HepG2 (cell line): ENCODE results near the gene UGP2. TPM values are rescaled to one million over a fixed set of nuclear protein-coding genes. Genes with fewer than 3 reads are reported as not detected.

ENCODE experiments used
- CREB1 ChIP-seq, 2 experiments: fragments of 450-650 bp in 1 of 2; IDR thresholded peaks; 2 replicates each; pipeline ENCODE4 v1.6.1; 2016 to 2017; ENCODE audit warnings: control low read depth in 1 of 2, mild to moderate bottlenecking in 1 of 2, missing compliant biosample characterization in 1 of 2, missing genetic modification characterization in 1 of 2
- EP300 ChIP-seq, 3 experiments: sonication (generic) in 1 of 3; formaldehyde crosslinking in 1 of 3; IDR thresholded peaks; 2 replicates each; pipeline versions ENCODE4 v1.5.1 to v1.6.1; 2011 to 2020; ENCODE audit warnings: low read depth in 2 of 3, low read length in 2 of 3, borderline replicate concordance in 1 of 3, improper control_type of control experiment in 1 of 3, mild to moderate bottlenecking in 1 of 3, missing genetic modification reagents in 1 of 3, moderate library complexity in 1 of 3
- GTF2F1 ChIP-seq: fragments of 150-350 bp; IDR thresholded peaks from 2 replicates; pipeline ENCODE4 v1.6.1; 2014; ENCODE audit warnings: low read length
- HOXA5 ChIP-seq: sonication (generic); formaldehyde crosslinking; IDR thresholded peaks from 2 replicates; pipeline ENCODE4 v1.4.0; 2020; ENCODE audit warnings: missing genetic modification reagents
- JUNB ChIP-seq: sonication (generic); formaldehyde crosslinking; IDR thresholded peaks from 2 replicates; pipeline ENCODE4 v1.8.0; 2022; ENCODE audit warnings: missing genetic modification reagents, mild to moderate bottlenecking, borderline replicate concordance
- KLF11 ChIP-seq: IDR thresholded peaks from 2 replicates; pipeline ENCODE4 v1.6.1; 2016; ENCODE audit warnings: missing compliant biosample characterization
- SOX13 ChIP-seq, 3 experiments: fragments of 450-650 bp in 1 of 3; sonication (generic) in 1 of 3; formaldehyde crosslinking in 1 of 3; IDR thresholded peaks in 2 of 3; conservative IDR thresholded peaks in 1 of 3; 2 replicates each; pipeline versions ENCODE4 v1.5.0 to v1.6.1; 2016 to 2020; ENCODE audit warnings: antibody characterized with exemption in 1 of 3, mild to moderate bottlenecking in 1 of 3, missing compliant biosample characterization in 1 of 3, missing genetic modification reagents in 1 of 3, moderate library complexity in 1 of 3
- SRY ChIP-seq: sonication (generic); formaldehyde crosslinking; IDR thresholded peaks from 2 replicates; pipeline ENCODE4 v1.8.0; 2022; ENCODE audit warnings: mild to moderate bottlenecking, missing genetic modification reagents
- TGIF2 ChIP-seq: IDR thresholded peaks from 2 replicates; pipeline ENCODE4 v1.6.1; 2016; ENCODE audit warnings: control low read depth, missing compliant biosample characterization
- ZNF230 ChIP-seq: sonication (generic); formaldehyde crosslinking; IDR thresholded peaks from 2 replicates; pipeline ENCODE4 v1.4.0; 2020; ENCODE audit warnings: mild to moderate bottlenecking, missing genetic modification reagents
- ZNF367 ChIP-seq: sonication (generic); formaldehyde crosslinking; IDR thresholded peaks from 2 replicates; pipeline ENCODE4 v1.4.0; 2020; ENCODE audit warnings: missing genetic modification reagents, borderline replicate concordance
- ZNF577 ChIP-seq: sonication (generic); formaldehyde crosslinking; IDR thresholded peaks from 2 replicates; pipeline ENCODE4 v1.4.0; 2020; ENCODE audit warnings: mild to moderate bottlenecking, low read depth, missing genetic modification reagents, borderline replicate concordance
- polyA plus RNA-seq, 8 experiments: library from polyadenylated mRNA; depleted of rRNA in 3 of 8; stranded (reverse) in 7 of 8; unstranded in 1 of 8; fragments of >200 nt; fragmentation: Illumina TruSeq in 4 of 8; extraction: Trizol in 4 of 8; gene quantifications; 2 replicates each; pipeline versions ENCODE4 v1.2.1 to v1.2.3, GENCODE V29; 2011 to 2016; ENCODE audit warnings: low read depth in 4 of 8, missing spikeins in 1 of 8, mixed read lengths in 1 of 8; ENCODE audit not compliant: insufficient read depth in 1 of 8
- total RNA-seq, 5 experiments: library from RNA; depleted of rRNA; stranded (reverse); fragments of >200 nt; fragmentation: Illumina TruSeq; extraction: Trizol; gene quantifications; 2 replicates each; pipeline ENCODE4 v1.2.3, GENCODE V29; 2016; ENCODE audit warnings: low read depth in 1 of 5
- TF ChIP-seq, protein P1 (sequence below): sonication (generic); formaldehyde crosslinking; conservative IDR thresholded peaks from 2 replicates; pipeline ENCODE4 v1.8.1; 2023; ENCODE audit warnings: missing genetic modification reagents
- TF ChIP-seq, protein P2 (sequence below): sonication (generic); formaldehyde crosslinking; IDR thresholded peaks from 2 replicates; pipeline ENCODE4 v1.4.0; 2020; ENCODE audit warnings: missing genetic modification reagents
- TF ChIP-seq, protein P3 (sequence below): sonication (generic); formaldehyde crosslinking; IDR thresholded peaks from 2 replicates; pipeline ENCODE4 v1.8.1; 2022; ENCODE audit warnings: mild to moderate bottlenecking, missing genetic modification reagents
- TF ChIP-seq, protein P4 (sequence below): fragments of 450-650 bp; IDR thresholded peaks from 2 replicates; pipeline ENCODE4 v1.6.1; 2016
- TF ChIP-seq, protein P5 (sequence below): sonication (generic); formaldehyde crosslinking; IDR thresholded peaks from 2 replicates; pipeline ENCODE4 v1.4.0; 2020; ENCODE audit warnings: missing genetic modification reagents

UGP2 gene
- total and polyA plus RNA-seq, 2 of the 13 experiments (the other 11 are each of a cell fraction or from before 2014, with no cell fraction given), result 96.0 to 134 TPM

DNA sequence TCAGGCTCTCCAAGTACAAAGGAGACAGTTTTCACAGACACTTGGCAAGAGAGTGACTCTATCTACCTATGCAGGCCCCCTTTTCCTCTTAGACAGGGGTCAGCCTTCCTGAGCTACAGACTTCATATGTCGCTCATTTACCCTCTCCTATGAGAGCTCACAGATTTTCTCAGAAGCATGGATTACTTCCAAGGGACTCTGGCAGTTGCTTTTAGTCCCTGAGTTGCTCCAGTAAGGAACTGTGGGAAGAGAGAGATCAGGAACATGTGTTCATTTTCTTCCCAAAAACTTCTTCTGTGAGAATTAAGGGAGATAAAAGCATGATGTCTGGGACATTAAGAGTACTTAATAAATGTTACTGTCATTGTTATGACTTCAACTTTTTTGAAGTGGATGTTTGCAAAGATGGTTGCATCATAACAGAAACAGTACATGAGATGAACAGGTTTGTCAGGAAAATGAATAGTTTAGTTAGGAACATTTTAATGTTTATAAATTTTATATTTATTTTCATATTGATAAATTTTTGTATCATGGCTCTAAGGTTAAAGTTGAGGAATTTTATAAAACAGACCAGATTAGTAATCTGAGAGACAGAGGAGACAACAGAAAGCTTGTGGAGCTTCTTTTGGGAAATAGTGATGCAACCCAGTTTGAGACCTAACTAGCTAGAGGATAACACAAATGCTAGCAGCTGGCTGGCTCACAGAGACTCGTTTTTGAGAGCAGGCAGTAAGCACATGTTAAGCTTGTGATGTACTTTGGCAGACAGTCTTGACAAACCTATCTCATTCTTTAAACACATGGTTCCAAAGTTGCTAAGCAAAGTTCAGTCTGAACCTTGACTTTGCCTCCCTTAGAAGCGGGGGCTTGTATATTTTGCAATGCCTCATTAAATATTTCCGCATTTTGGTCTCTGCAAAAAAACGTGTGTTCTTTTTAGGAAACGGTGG, 21.7 kb upstream of the UGP2 start (continued):
- TF ChIP-seq ZNF230 (CRISPR knock-in tag), result no peak; the same call in 1 of the 2 replicates
- no peak for TF ChIP-seq SOX13 (IDR thresholded peaks at IDR 0.05)
- peak in 1 of 2 experiments; percentile 90; a peak in 2 of 4 replicates for TF ChIP-seq SOX13 (CRISPR knock-in tag; conservative IDR thresholded peaks at IDR 0.05 in 1 of 2, IDR thresholded peaks at IDR 0.05 in 1 of 2)
- TF ChIP-seq GTF2F1, result no peak
- TF ChIP-seq, protein P1, sequence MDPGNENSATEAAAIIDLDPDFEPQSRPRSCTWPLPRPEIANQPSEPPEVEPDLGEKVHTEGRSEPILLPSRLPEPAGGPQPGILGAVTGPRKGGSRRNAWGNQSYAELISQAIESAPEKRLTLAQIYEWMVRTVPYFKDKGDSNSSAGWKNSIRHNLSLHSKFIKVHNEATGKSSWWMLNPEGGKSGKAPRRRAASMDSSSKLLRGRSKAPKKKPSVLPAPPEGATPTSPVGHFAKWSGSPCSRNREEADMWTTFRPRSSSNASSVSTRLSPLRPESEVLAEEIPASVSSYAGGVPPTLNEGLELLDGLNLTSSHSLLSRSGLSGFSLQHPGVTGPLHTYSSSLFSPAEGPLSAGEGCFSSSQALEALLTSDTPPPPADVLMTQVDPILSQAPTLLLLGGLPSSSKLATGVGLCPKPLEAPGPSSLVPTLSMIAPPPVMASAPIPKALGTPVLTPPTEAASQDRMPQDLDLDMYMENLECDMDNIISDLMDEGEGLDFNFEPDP (CRISPR knock-in tag), result no peak
- TF ChIP-seq CREB1 (IDR thresholded peaks at IDR 0.05), result no peak
- peak; percentile 73 for TF ChIP-seq CREB1 (CRISPR knock-in tag; IDR thresholded peaks at IDR 0.05)
- TF ChIP-seq TGIF2 (CRISPR knock-in tag), result peak; percentile 95
- peak in 1 of 2 experiments; percentile 95; a peak in 2 of 4 replicates for TF ChIP-seq EP300 (IDR thresholded peaks at IDR 0.05; ENCODE audit: low read depth in 2 of 2, low read length in 2 of 2)
- peak; percentile 91 for TF ChIP-seq EP300 (CRISPR knock-in tag; IDR thresholded peaks at IDR 0.05; ENCODE audit: borderline replicate concordance)
- no peak for TF ChIP-seq ZNF577
- TF ChIP-seq, protein P2, sequence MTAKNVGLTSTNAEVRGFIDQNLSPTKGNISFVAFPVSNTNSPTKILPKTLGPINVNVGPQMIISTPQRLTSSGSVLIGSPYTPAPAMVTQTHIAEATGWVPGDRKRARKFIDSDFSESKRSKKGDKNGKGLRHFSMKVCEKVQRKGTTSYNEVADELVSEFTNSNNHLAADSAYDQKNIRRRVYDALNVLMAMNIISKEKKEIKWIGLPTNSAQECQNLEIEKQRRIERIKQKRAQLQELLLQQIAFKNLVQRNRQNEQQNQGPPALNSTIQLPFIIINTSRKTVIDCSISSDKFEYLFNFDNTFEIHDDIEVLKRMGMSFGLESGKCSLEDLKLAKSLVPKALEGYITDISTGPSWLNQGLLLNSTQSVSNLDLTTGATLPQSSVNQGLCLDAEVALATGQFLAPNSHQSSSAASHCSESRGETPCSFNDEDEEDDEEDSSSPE (CRISPR knock-in tag), result peak; percentile 62; the same call in 1 of the 2 replicates
- TF ChIP-seq, protein P3, sequence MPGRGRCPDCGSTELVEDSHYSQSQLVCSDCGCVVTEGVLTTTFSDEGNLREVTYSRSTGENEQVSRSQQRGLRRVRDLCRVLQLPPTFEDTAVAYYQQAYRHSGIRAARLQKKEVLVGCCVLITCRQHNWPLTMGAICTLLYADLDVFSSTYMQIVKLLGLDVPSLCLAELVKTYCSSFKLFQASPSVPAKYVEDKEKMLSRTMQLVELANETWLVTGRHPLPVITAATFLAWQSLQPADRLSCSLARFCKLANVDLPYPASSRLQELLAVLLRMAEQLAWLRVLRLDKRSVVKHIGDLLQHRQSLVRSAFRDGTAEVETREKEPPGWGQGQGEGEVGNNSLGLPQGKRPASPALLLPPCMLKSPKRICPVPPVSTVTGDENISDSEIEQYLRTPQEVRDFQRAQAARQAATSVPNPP (CRISPR knock-in tag), result 0 out of 2 replicates have a peak, but pooled peaks have one; percentile 48
- TF ChIP-seq JUNB, result no peak
- TF ChIP-seq, protein P4, sequence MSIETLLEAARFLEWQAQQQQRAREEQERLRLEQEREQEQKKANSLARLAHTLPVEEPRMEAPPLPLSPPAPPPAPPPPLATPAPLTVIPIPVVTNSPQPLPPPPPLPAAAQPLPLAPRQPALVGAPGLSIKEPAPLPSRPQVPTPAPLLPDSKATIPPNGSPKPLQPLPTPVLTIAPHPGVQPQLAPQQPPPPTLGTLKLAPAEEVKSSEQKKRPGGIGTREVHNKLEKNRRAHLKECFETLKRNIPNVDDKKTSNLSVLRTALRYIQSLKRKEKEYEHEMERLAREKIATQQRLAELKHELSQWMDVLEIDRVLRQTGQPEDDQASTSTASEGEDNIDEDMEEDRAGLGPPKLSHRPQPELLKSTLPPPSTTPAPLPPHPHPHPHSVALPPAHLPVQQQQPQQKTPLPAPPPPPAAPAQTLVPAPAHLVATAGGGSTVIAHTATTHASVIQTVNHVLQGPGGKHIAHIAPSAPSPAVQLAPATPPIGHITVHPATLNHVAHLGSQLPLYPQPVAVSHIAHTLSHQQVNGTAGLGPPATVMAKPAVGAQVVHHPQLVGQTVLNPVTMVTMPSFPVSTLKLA, result peak; percentile 96
- TF ChIP-seq, protein P5, sequence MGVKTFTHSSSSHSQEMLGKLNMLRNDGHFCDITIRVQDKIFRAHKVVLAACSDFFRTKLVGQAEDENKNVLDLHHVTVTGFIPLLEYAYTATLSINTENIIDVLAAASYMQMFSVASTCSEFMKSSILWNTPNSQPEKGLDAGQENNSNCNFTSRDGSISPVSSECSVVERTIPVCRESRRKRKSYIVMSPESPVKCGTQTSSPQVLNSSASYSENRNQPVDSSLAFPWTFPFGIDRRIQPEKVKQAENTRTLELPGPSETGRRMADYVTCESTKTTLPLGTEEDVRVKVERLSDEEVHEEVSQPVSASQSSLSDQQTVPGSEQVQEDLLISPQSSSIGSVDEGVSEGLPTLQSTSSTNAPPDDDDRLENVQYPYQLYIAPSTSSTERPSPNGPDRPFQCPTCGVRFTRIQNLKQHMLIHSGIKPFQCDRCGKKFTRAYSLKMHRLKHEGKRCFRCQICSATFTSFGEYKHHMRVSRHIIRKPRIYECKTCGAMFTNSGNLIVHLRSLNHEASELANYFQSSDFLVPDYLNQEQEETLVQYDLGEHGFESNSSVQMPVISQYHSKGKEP (CRISPR knock-in tag), result no peak
- peak; percentile 80; the same call in 1 of the 2 replicates for TF ChIP-seq HOXA5 (CRISPR knock-in tag)
- TF ChIP-seq KLF11 (CRISPR knock-in tag), result 0 out of 2 replicates have a peak, but pooled peaks have one; percentile 25
- TF ChIP-seq ZNF367 (CRISPR knock-in tag), result no peak
- TF ChIP-seq SRY, result no peak
